ENCODE measurements around the gene KNDC1. TPM values are rescaled to one million over a fixed set of nuclear protein-coding genes. Genes with fewer than 3 reads are reported as not detected.
A peak's percentile ranks its signal among the peaks of the same experiment; 100 is the strongest.

The KNDC1 gene
- total RNA-seq, 6 experiments from 2014 or later: 0.54 to 11.6 (median 8.2) TPM

DNA sequence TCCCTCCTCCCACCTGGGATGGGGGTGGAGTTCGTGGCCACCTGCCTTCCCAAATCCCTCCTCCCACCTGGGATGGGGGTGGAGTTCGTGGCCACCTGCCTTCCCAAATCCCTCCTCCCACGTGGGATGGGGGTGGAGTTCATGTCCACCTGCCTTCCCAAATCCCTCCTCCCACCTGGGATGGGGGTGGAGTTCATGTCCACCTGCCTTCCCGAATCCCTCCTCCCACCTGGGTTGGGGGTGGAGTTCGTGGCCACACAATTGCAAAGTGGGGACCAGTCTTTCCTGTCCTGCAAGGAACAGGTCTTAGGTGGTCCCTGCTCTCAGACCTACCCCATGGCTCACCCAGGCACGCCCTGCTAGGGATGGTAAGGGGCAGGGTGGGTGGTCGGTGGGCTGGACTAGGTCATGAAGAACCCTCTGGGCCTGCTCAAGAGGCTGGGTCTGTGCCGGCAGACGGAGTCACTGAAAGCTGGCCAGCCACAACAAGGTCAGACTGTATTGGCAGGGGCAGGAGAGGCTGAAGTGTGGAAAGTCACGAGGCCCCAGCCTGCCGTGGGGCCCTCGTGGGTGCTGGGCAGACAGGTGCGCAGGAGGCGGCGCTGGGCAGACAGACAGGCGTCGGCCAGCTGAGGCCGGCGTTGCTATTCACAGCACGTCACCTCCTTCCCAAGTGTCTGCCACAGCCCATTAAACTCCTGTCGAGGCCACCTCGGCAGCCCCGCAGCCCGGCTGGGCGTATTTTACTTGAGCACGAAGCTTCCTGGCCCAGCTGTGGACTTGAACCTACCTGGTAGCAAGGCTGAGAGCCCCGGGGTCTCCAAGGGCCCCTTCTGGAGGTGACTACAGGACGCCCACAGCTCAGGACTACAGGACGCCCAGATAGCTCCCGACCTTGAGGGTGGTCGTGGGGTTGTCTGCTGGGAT, 4.1 kb downstream of the KNDC1 start:
- no peaks in the 10 kb centered on the region for H3K9me3 ChIP-seq
- no peaks in the 10 kb centered on the region for H3K36me3 ChIP-seq

DNA sequence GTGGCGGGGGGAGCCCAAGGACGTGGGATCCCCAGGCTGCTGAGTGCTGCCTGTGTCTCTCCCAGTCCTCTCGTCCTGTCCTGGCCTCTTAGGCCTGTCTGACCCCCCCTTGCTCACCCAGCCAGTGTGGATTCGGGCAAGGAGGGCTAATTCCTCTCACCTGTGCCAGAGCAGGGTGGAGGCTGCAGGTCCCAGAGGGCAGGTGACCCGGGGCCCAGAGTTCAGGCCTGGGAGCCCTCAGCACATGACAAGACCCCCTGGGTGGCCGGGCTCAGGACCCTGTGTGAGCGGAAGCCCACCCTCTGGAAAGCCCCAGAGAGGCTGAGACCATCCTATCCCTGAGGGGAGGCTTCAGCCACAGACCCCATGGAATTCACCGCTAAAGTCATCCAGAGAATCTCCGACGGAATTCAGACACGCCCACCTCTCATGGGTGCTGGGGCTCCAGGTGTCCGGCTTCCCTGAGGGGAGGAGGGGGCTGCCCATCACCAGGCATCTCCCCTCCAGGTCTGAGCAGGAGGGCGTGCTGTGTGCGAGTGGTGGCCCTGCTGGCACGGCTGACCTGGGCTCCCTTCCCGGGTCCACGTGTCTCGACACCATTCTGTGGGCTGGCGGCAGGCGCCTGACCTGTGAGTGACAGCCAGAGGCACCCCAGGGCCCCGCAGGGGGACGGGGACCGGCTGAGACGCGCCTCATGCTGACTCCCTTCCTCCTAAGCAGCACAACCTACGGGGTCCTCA, 5.0 kb downstream of the KNDC1 start:
- peaks cover 0 to 34% (median 11%) of the 10 kb centered on the region in 4 donors for H3K4me1 ChIP-seq
- no peaks in the 10 kb centered on the region for H3K27me3 ChIP-seq
- intact Hi-C loops (cut with DNase I): no loop called here
- no CpG with 5 or more reads among the region's 26 CpGs for WGBS (ENCODE audit: insufficient coverage, low coverage, low lambda C conversion rate, missing lambda C conversion rate)
- no peaks in the 10 kb centered on the region for H3K36me3 ChIP-seq
- no peak overlapping the region for H3K4me3 ChIP-seq
- no peak overlapping the region for H3K27ac ChIP-seq
- ATAC-seq (no peak), DNase-seq (peak in 2 of 3 donors; percentile 43 to 46)
- TF ChIP-seq, protein P1, sequence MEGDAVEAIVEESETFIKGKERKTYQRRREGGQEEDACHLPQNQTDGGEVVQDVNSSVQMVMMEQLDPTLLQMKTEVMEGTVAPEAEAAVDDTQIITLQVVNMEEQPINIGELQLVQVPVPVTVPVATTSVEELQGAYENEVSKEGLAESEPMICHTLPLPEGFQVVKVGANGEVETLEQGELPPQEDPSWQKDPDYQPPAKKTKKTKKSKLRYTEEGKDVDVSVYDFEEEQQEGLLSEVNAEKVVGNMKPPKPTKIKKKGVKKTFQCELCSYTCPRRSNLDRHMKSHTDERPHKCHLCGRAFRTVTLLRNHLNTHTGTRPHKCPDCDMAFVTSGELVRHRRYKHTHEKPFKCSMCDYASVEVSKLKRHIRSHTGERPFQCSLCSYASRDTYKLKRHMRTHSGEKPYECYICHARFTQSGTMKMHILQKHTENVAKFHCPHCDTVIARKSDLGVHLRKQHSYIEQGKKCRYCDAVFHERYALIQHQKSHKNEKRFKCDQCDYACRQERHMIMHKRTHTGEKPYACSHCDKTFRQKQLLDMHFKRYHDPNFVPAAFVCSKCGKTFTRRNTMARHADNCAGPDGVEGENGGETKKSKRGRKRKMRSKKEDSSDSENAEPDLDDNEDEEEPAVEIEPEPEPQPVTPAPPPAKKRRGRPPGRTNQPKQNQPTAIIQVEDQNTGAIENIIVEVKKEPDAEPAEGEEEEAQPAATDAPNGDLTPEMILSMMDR (IDR thresholded peaks at IDR 0.05): no peak
- no peak for TF ChIP-seq POLR2A (IDR thresholded peaks at IDR 0.05)
- H3K9me3 ChIP-seq: no peaks in the 10 kb centered on the region

More for the DNA sequence above, 4.1 kb downstream of the KNDC1 start:
- 30% methylated on average over 2 of the region's 31 CpGs for WGBS (ENCODE audit: insufficient coverage, low coverage, low lambda C conversion rate, missing lambda C conversion rate)
- ATAC-seq: no peak
- TF ChIP-seq, protein P1 (IDR thresholded peaks at IDR 0.05): no peak
- peak in 2 of 3 donors; percentile 44 for DNase-seq
- no peaks in the 10 kb centered on the region for H3K27me3 ChIP-seq
- intact Hi-C loops (cut with DNase I): no loop called here
- H3K4me3 ChIP-seq: no peak overlapping the region
- H3K4me1 ChIP-seq: peaks cover 0 to 34% (median 11%) of the 10 kb centered on the region in 4 donors
- H3K27ac ChIP-seq: no peak overlapping the region

DNA sequence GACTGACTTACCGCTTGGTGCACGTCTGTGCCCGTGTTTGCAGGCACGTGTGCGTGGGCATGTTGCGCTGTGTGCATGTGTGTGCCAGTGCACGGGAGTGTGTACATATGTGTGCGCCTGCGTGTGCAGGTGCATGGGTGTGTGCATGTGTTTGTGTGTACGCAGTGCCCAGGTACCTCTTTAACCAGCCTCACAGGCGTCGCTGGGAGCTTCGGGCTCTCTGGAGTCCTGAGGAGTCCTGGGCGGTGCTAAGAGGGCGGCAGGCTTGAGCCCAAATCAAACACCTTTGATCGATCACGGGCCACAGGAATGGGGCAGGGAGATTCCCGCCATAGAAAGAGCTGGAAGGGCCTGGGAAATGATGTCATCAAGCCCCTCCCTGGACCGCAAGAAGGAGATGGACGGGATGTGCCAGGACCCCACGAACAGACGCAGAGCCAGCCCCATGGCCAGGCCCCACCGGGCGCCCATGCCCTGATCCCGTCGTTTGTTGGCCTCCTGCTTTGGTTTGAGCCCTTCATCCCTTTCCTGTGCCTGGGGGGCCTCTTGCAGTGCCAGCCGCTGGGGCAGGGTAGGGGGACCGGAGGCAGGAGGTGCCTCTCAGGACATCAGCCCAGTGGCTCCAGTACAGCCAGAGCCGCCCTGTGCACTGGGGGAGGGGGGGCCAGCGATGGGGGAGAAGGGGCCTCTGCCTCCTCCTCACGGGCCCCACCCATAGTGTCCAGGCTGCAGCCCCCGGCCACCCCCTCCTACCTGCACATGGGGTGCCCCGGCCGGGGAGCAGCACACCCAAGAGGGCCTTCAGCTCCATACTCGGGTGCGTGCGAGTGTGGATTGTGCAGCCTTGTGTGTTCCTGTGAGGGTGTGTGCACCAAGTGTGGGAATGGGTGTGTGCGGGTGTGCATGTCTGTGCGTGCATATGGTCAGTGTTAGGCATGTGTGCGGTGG, 5.8 kb downstream of the KNDC1 start:
- 89% methylated on average over 7 of the region's 40 CpGs for WGBS (ENCODE audit: insufficient coverage, low coverage, low lambda C conversion rate, missing lambda C conversion rate)
- Histone ChIP-seq H3K9me3 (no peaks in the 10 kb centered on the region), H3K4me1 (peaks cover 0 to 28% (median 11%) of the 10 kb centered on the region in 4 donors), H3K36me3 (no peaks in the 10 kb centered on the region), H3K4me3 (no peak overlapping the region), H3K27me3 (no peaks in the 10 kb centered on the region), H3K27ac (no peak overlapping the region)
- TF ChIP-seq, protein P1 (IDR thresholded peaks at IDR 0.05): no peak
- no peak for TF ChIP-seq POLR2A (IDR thresholded peaks at IDR 0.05)
- ATAC-seq: peak in 2 of 4 donors; percentile 4 to 14
- DNase-seq: peak in 1 of 3 donors; percentile 46
- intact Hi-C loops (cut with DNase I): no loop called here

DNA sequence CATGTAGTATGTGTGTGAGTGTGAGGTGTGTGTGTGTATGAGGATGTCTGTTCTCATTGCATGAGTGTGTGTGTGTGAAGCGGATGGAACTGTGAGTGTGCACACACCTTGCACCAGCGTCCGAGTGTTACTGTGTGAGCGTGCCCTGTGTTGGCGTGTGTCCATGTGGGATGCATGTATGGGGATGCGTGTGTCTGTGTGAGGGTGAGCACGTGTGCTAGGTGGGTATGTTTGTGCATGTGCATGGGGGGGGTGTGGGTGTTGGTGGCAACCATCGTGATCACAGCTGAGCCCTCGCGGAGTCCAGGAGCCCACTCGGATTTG, 6.4 kb downstream of the KNDC1 start:
- Histone ChIP-seq H3K36me3 (no peaks in the 10 kb centered on the region), H3K27me3 (no peaks in the 10 kb centered on the region), H3K4me3 (no peak overlapping the region), H3K4me1 (peaks cover 0 to 22% (median 8%) of the 10 kb centered on the region in 4 donors), H3K9me3 (no peaks in the 10 kb centered on the region), H3K27ac (no peak overlapping the region)
- no CpG with 5 or more reads among the region's 11 CpGs for WGBS (ENCODE audit: insufficient coverage, low coverage, low lambda C conversion rate, missing lambda C conversion rate)
- DNase-seq (peak in 1 of 3 donors; percentile 41), ATAC-seq (no peak)
- intact Hi-C loops (cut with DNase I): no loop called here
- TF ChIP-seq, protein P1 (IDR thresholded peaks at IDR 0.05): no peak
- no peak for TF ChIP-seq POLR2A (IDR thresholded peaks at IDR 0.05)

Measured in right lobe of liver (tissue), 6 donors.